Adrenal gland (tissue), 5 donors: ENCODE results near the gene ITLN2.
"Not testable (repeated sequence)": the region's sequence is repeated elsewhere in the genome, so short reads cannot be mapped to it uniquely, and the experiment has no call there.

Experiments used
- CTCF ChIP-seq, 6 experiments: fragments of 450-650 bp in 4 of 6; fragments of 200-600 bp in 2 of 6; sonication (generic) in 1 of 6; IDR thresholded peaks; 1 replicate in 5 of 6; 2 replicates in 1 of 6; pipeline versions ENCODE4 v1.5.1 to v1.8.0; 2016 to 2021; ENCODE audit warnings: antibody characterized with exemption in 6 of 6, mild to moderate bottlenecking in 2 of 6, moderate library complexity in 1 of 6
- POLR2A ChIP-seq, 2 donors: fragments of 450-650 bp; IDR thresholded peaks; one replicate each; pipeline ENCODE4 v1.6.1; 2017; ENCODE audit warnings: antibody characterized with exemption in 2 of 2, mild to moderate bottlenecking in 2 of 2, moderate library complexity in 1 of 2
- donor health status: DM: no; HTN: no; CAD: no.

DNA sequence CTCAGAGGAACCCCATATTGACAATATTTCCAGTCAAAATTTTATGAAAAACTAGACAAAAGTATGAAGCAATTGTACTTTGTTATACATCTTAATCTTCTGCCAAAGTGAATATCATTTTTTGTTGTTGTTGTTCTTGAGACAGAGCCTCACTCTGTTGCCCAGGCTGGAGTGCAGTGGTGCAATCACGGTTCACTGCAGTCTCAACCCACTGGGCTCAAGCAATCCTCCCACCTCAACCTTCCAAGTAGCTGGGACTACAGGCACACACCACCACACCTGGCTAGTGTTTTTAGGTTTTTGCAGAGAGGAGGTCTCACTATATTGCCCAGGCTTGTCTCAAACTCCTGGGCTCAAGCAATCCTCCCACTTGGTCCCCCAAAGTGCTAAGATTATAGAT lies 52.4 kb downstream of the ITLN2 start:
- TF ChIP-seq CTCF, POLR2A (IDR thresholded peaks at IDR 0.05): not testable (repeated sequence)
